Natural killer cell (primary cell): Measurements from ENCODE around the gene CNEP1R1. TPM values are rescaled to one million over a fixed set of nuclear protein-coding genes. Genes with fewer than 3 reads are reported as not detected.

ENCODE experiments used
- ATAC-seq, 3 donors: fragments of 150-1000 bp in 2 of 3; fragments of 200-7000 bp in 1 of 3; cut with Tn5 transposase; 1 replicate in 1 of 3; 2 replicates in 2 of 3; pipeline ENCODE4 v1.10.0; 2021; ENCODE audit warnings: mild to moderate bottlenecking in 2 of 3, moderate library complexity in 2 of 3
- DNase-seq, 2 donors: peaks; one replicate each; pipeline versions ENCODE4 v3.0.0 to v3.0.0-alpha.2; 2013 to 2021; ENCODE audit warnings: mixed read lengths in 1 of 2
- H3K27ac ChIP-seq: one replicate; pipeline ENCODE4 v1.5.1; 2013; ENCODE audit warnings: mild to moderate bottlenecking, low read length
- H3K27me3 ChIP-seq: one replicate; pipeline ENCODE4 v1.6.1; 2013; ENCODE audit warnings: low read length; ENCODE audit not compliant: control insufficient read depth, insufficient read depth
- H3K36me3 ChIP-seq: one replicate; pipeline ENCODE4 v1.6.1; 2013; ENCODE audit warnings: low read length; ENCODE audit not compliant: control insufficient read depth, insufficient read depth
- H3K4me1 ChIP-seq: one replicate; pipeline ENCODE4 v1.6.1; 2013; ENCODE audit warnings: low read length; ENCODE audit not compliant: control insufficient read depth, insufficient read depth
- H3K4me3 ChIP-seq: one replicate; pipeline ENCODE4 v1.5.1; 2013; ENCODE audit warnings: low read length
- H3K9me3 ChIP-seq: one replicate; pipeline ENCODE4 v1.6.1; 2013; ENCODE audit warnings: low read length; ENCODE audit not compliant: control insufficient read depth, insufficient read depth
- H3K27ac Mint-ChIP-seq, 2 donors: one replicate each; pipeline ENCODE4 v1.8.0; 2022; ENCODE audit warnings: mild to moderate bottlenecking in 2 of 2, mixed read lengths in 2 of 2, moderate library complexity in 1 of 2
- H3K27me3 Mint-ChIP-seq, 2 donors: one replicate each; pipeline ENCODE4 v1.8.0; 2022; ENCODE audit warnings: low read depth in 2 of 2, mixed read lengths in 2 of 2
- H3K36me3 Mint-ChIP-seq: one replicate; pipeline ENCODE4 v1.8.0; 2022; ENCODE audit warnings: mixed read lengths
- H3K4me1 Mint-ChIP-seq, 2 donors: one replicate each; pipeline ENCODE4 v1.8.0; 2022; ENCODE audit warnings: mixed read lengths in 2 of 2
- H3K4me3 Mint-ChIP-seq: one replicate; pipeline ENCODE4 v1.8.0; 2022; ENCODE audit warnings: mild to moderate bottlenecking, moderate library complexity, mixed read lengths
- H3K9me3 Mint-ChIP-seq, 2 donors: one replicate each; pipeline ENCODE4 v1.8.0; 2022; ENCODE audit warnings: mixed read lengths in 2 of 2
- CTCF ChIP-seq: fragments of 200-600 bp; IDR thresholded peaks from one replicate; pipeline ENCODE4 v1.8.0; 2022; ENCODE audit warnings: antibody characterized with exemption
- WGBS: methylation state at CpG from one replicate; pipeline ENCODE4 v1.1.7; 2013; ENCODE audit warnings: missing lambda C conversion rate; ENCODE audit not compliant: insufficient coverage; 5-methylcytosine and 5-hydroxymethylcytosine counted together
- intact Hi-C: fragments of 100-400 bp; cut with micrococcal nuclease; formaldehyde crosslinking; loops from one replicate; pipeline ENCODE4 v1.14.2; 2022
- total RNA-seq, 4 donors: library from RNA; stranded (reverse); fragments of 120-200 nt in 1 of 4; gene quantifications; one replicate each; pipeline versions ENCODE4 v1.2.3 to v1.2.4, GENCODE V29; 2013 to 2022

CNEP1R1 gene
- total RNA-seq, 3 donors from 2014 or later (not counting 1 experiment from before 2014, with no cell fraction given) = 34.3 to 41.6 (median 37.5) TPM

- no peak for TF ChIP-seq CTCF
- intact Hi-C loops = no loop called here
- Mint-ChIP-seq H3K36me3 (peaks cover 7% of the 10 kb centered on the region), H3K27ac (peak overlapping the region; percentile 73 to 76), H3K9me3 (no peaks in the 10 kb centered on the region), H3K27me3 (peaks cover 0 to 6% of the 10 kb centered on the region in 2 donors), H3K4me3 (peak overlapping the region; percentile 35), H3K4me1 (peaks cover 18 to 19% of the 10 kb centered on the region in 2 donors)
- no peaks in the 10 kb centered on the region for H3K4me1 ChIP-seq
- H3K27ac ChIP-seq = no peak overlapping the region
- H3K27me3 ChIP-seq = no peaks in the 10 kb centered on the region
- H3K36me3 ChIP-seq = peaks cover 24% of the 10 kb centered on the region
- no peak overlapping the region for H3K4me3 ChIP-seq
- WGBS = 52% methylated on average over 3 of the region's 4 CpGs
- ATAC-seq (no peak), DNase-seq (no peak)
- no peaks in the 10 kb centered on the region for H3K9me3 ChIP-seq
Observed at GRCh38 chr16:50038286-50038685, 13.3 kb downstream of the CNEP1R1 start.

- Mint-ChIP-seq H3K27me3 (peaks cover 3 to 13% of the 10 kb centered on the region in 2 donors), H3K4me1 (peaks cover 18 to 19% of the 10 kb centered on the region in 2 donors), H3K9me3 (no peaks in the 10 kb centered on the region), H3K27ac (peak overlapping the region; percentile 73 to 76), H3K4me3 (no peak overlapping the region), H3K36me3 (peaks cover 7% of the 10 kb centered on the region)
- Histone ChIP-seq H3K36me3 (peaks cover 20% of the 10 kb centered on the region), H3K9me3 (no peaks in the 10 kb centered on the region), H3K4me1 (no peaks in the 10 kb centered on the region), H3K27me3 (no peaks in the 10 kb centered on the region), H3K4me3 (no peak overlapping the region), H3K27ac (no peak overlapping the region)
- intact Hi-C loops = no loop called here
- 45% methylated on average over 5 of the region's 5 CpGs for WGBS
- no peak for TF ChIP-seq CTCF
- DNase-seq (peak in 1 of 2 donors; percentile 7), ATAC-seq (peak in 2 of 3 donors; percentile 24 to 48)
Observed at GRCh38 chr16:50038756-50039529, 13.9 kb downstream of the CNEP1R1 start.

GRCh38 chr16:50040018-50040417 is 15.0 kb downstream of the CNEP1R1 start:
- Mint-ChIP-seq H3K27ac (no peak overlapping the region), H3K4me3 (no peak overlapping the region), H3K36me3 (peaks cover 7% of the 10 kb centered on the region), H3K27me3 (peaks cover 3 to 16% of the 10 kb centered on the region in 2 donors), H3K9me3 (no peaks in the 10 kb centered on the region), H3K4me1 (peaks cover 18 to 19% of the 10 kb centered on the region in 2 donors)
- H3K9me3 ChIP-seq = no peaks in the 10 kb centered on the region
- H3K27ac ChIP-seq = no peak overlapping the region
- no peak for TF ChIP-seq CTCF
- peaks cover 13% of the 10 kb centered on the region for H3K36me3 ChIP-seq
- ATAC-seq (no peak), DNase-seq (no peak)
- WGBS = 91% methylated on average over 8 of the region's 8 CpGs
- no peaks in the 10 kb centered on the region for H3K27me3 ChIP-seq
- intact Hi-C loops = no loop called here
- H3K4me1 ChIP-seq = no peaks in the 10 kb centered on the region
- no peak overlapping the region for H3K4me3 ChIP-seq
